CD4-positive, alpha-beta T cell treated with Interleukin-17A for 1 hour (primary cell): Measurements from ENCODE around the gene FAM210A.
"Not testable (repeated sequence)": the region's sequence is repeated elsewhere in the genome, so short reads cannot be mapped to it uniquely, and the experiment has no call there.

Experiments
- DNase-seq: peaks from one replicate; pipeline ENCODE4 v3.0.0-alpha.2; 2020

The FAM210A gene

GRCh38 chr18:13726232-13726971 lies at the start of gene FAM210A, which contains the start of gene RNMT:
Gene FAM210A (minus strand): TSS chr18:13726558. CDS start chr18:13682077, 44,481 bp downstream.
Gene RNMT (plus strand): TSS chr18:13726673. CDS start chr18:13731518, 4,845 bp downstream.
- DNase-seq = peak; percentile 94

GRCh38 chr18:13775058-13775457 lies 48.7 kb upstream of the FAM210A start:
- no peak for DNase-seq

GRCh38 chr18:13762690-13763439 lies 36.5 kb upstream of the FAM210A start:
- no peak for DNase-seq

- DNase-seq = no peak
Observed at GRCh38 chr18:13760047-13760446, 33.7 kb upstream of the FAM210A start.

GRCh38 chr18:13758622-13759021 lies 32.3 kb upstream of the FAM210A start:
- DNase-seq = no peak

- DNase-seq = no peak
Observed at GRCh38 chr18:13756671-13757070, 30.3 kb upstream of the FAM210A start.

- no peak for DNase-seq
Observed at GRCh38 chr18:13756261-13756660, 29.9 kb upstream of the FAM210A start.

GRCh38 chr18:13751599-13751998 lies 25.2 kb upstream of the FAM210A start:
- not testable (repeated sequence) for DNase-seq

GRCh38 chr18:13746633-13747032 lies 20.3 kb upstream of the FAM210A start:
- no peak for DNase-seq

GRCh38 chr18:13745696-13746095 lies 19.3 kb upstream of the FAM210A start:
- no peak for DNase-seq

- DNase-seq = no peak
Observed at GRCh38 chr18:13735681-13736080, 9.3 kb upstream of the FAM210A start.

- DNase-seq = peak; percentile 46
Observed at GRCh38 chr18:13730481-13730880, 4.1 kb upstream of the FAM210A start.

GRCh38 chr18:13726972-13727331 lies 594 bp upstream of the FAM210A start:
- peak; percentile 38 for DNase-seq

- DNase-seq = peak; percentile 25
Observed at GRCh38 chr18:13725566-13726231, 659 bp downstream of the FAM210A start.

GRCh38 chr18:13720847-13721246 lies 5.5 kb downstream of the FAM210A start:
- no peak for DNase-seq

GRCh38 chr18:13720123-13720522 lies 6.2 kb downstream of the FAM210A start:
- DNase-seq = no peak

- no peak for DNase-seq
Observed at GRCh38 chr18:13716916-13717315, 9.4 kb downstream of the FAM210A start.

- no peak for DNase-seq
Observed at GRCh38 chr18:13715330-13715729, 11.0 kb downstream of the FAM210A start.

GRCh38 chr18:13713455-13714055 lies 12.8 kb downstream of the FAM210A start:
- DNase-seq = no peak

GRCh38 chr18:13712400-13713131 lies 13.8 kb downstream of the FAM210A start:
- no peak for DNase-seq

- DNase-seq = no peak
Observed at GRCh38 chr18:13710414-13710831, 15.9 kb downstream of the FAM210A start.

GRCh38 chr18:13703899-13704298 lies 22.5 kb downstream of the FAM210A start:
- DNase-seq = no peak
